HG02759 (cell line): ENCODE data around the gene DIAPH2.

Experiments
- ATAC-seq: cut with Tn5 transposase; IDR thresholded peaks from one replicate; pipeline ENCODE4 v1.9.1; 2021; ENCODE audit warnings: mild to moderate bottlenecking, moderate library complexity; ENCODE audit not compliant: unreplicated experiment

The DIAPH2 gene

DNA sequence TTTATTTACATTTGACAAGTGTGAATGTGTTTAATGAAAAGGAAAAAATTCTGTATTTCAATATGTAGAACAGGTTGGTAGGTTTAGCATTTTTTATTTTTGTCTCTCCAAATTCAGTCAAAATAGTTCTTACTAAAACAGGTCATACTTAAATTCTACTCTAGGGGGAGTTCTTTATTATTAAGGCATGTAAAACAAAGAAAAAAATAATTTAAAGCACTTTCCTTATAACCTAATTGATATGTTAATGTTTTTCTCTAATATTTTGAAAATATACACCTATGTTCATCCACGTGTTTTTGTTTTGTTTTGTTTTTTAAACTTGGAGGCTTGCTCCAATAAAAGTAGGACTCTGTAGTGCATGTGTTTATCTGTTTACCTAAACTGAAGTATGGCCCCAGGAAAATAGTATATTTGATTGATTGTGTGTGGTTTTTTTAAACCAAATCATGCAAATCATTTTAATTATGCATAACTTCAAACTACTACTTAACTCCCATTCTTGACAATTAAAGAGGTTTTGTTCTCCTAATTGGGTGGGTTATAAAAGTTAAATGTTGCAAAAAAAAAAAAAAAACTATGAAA is 761.7 kb downstream of the DIAPH2 start:
- ATAC-seq: no peak

DNA sequence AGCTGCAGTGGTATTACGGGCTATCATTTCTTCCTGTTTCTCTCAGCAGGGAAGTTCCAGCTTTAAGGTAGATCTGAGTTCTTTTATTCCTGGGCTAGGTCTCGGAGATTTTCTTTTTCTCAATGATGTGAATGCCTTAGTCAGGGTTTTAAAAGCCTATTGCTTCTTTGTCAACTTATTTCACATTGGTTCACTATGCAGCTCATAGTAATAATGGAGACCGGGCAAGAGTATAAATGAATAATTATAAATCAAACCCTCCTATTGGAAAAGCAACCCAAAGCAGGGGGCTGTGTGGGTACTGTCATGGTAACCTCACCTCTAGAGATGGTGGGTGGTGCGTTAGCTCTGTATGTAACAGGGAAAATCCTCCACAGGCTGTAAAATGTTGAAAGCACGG is 762.7 kb downstream of the DIAPH2 start:
- ATAC-seq: no peak

GRCh38 chrX:97452283-97452682 is 767.6 kb downstream of the DIAPH2 start:
- ATAC-seq: no peak

DNA sequence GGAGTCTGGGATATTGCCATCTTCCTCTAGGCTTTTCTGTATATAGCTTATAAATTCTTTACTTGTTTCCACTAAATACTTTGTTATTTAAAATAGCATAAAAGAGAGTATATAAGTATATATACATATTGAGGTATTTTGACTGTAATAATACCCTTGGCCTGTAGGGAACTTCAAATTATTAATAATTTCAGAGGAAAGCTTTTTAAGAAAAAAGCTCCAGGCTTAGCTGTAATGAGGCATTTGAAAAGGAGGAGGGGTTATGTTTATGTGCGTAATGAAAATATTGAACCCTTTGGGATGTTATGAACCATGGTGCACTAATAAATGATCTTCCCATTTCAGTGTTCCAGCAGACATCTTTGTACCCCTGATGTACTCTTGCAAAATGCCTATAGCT is 777.1 kb downstream of the DIAPH2 start:
- ATAC-seq: no peak

GRCh38 chrX:97471071-97471470 is 786.4 kb downstream of the DIAPH2 start:
- no peak for ATAC-seq

DNA sequence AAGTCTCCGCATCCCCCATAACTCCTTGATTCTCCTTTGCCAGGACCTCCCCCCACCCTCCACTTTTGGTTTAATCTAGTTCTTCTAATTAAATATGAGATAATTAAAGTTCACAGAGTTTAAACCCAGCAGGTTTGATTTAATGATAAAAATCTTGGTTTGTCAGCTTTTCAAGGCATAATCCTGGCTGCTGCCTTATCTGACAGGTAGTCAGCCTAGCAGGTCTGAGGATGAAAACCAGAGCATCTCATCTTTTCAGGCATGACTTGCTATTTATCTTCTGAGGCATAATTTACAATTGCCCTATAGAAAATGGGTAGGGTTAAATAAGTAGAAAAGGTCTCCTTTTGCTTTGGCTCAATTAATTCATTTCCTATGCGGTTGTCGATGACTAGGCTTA is 790.3 kb downstream of the DIAPH2 start:
- ATAC-seq: no peak

GRCh38 chrX:97479106-97479890 is 794.7 kb downstream of the DIAPH2 start:
- no peak for ATAC-seq

DNA sequence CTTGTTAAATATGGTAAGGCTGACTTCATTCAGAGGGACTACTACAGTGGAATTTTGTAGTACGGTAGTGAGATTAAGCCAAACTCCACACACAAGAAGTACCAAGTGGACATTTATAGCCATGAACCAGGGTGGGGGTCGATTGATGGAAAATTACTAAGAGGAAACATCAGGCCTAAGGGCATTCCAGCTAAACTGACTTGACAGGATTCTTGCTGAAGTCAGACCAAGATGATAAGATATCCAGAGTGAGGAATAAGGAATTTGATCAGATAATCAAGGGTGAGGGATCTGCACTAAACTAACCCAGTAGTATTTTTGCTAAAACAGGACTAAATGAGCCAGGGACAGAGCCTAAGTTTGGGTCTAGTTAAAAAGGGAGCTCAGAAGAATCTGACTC is 796.6 kb downstream of the DIAPH2 start:
- no peak for ATAC-seq

DNA sequence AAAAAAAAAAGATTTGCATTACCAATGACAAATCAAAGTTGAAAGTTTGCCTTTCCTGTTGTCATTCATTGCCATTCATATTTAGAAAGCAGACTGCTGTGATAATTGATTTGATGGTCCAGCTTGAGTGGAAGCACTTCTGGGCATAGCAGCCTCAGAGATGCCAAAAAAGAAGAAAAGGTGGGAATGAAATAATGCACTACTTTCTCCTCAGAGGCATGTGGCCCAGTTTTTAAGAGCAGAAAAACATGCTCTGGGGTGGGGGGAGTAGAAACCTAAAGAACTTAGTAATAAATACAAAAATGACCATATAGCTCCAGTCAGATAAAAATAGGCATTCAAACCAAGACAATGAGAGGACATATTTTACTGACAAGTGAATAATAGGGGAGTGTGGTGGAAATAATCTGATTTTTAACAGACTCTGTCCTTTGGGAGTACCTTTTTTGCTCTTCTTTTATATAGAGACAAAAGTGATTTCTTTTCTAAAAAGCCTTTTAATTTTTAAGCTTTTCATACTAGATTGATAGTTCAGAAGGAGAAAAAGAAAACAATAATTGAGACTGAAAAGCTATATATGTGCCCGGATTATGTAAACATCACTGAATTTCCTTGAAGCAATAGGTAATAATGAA is 798.1 kb downstream of the DIAPH2 start:
- ATAC-seq: no peak

DNA sequence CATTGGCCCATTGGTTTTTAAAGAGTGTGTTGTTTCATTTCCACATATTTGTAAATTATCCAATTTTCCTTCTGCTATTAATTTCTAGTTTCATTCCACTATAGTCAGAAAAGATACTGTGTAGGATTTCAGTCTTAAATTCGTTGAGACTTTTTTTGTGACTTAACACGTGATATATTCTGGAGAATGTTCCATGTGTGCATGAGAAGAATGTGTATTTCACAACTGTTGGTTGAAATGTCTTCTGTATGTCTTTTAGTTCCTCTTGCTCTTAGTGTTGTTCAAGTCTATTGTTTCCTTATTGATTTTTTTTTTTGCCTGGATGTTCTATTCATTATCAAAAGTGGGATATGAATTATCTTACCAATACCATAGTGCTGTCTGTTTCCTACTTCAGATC is 806.0 kb downstream of the DIAPH2 start:
- no peak for ATAC-seq

DNA sequence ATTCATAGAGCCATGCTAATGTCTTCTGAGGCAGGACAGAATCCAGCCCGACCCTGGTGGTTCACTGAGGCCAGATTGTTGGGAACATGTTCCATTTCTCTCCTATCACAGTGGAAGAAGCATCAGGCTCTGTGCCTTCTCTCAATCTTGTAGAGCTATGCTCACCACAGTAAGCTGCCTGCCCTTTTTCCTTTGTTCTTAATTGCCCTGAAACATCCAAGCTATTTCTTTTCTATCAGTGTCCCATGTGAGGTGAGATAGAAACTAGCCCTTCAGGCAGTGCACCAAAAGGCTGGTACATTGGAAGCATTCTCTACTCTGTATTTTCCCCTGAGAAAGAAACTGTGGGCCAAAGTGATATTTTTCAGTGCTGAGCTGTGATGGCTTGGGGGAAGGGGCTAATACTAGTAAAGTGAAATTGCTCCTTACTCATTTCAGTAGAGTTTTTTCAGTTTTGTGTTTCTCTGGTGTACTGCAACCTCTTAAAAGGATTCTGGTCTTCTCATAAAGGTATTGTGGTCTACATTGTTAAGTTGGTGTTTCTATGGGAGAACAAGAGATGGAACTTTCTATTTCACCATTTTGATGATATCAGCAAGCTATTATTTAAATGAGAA is 810.2 kb downstream of the DIAPH2 start:
- peak; percentile 91 for ATAC-seq

- no peak for ATAC-seq
Observed at GRCh38 chrX:97498093-97498492, 813.5 kb downstream of the DIAPH2 start.

DNA sequence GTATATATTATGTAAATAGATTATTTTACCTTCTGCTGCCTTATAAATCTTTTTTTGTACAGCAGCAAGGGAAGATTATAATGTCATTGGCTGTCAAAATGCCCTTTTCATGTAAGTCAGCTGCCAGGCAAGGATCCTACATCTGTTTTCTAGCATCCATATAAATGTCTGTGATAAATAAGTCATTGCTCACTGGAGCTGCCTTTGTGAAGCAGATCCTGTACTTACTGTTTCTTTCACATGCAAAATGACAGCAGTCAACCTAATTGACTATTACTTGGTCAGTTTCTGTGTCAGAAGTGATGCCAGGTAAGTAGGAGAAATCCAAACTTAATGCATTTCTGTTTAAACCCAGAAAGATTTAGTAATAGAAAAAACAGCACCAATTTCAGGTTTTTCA is 819.8 kb downstream of the DIAPH2 start:
- no peak for ATAC-seq

DNA sequence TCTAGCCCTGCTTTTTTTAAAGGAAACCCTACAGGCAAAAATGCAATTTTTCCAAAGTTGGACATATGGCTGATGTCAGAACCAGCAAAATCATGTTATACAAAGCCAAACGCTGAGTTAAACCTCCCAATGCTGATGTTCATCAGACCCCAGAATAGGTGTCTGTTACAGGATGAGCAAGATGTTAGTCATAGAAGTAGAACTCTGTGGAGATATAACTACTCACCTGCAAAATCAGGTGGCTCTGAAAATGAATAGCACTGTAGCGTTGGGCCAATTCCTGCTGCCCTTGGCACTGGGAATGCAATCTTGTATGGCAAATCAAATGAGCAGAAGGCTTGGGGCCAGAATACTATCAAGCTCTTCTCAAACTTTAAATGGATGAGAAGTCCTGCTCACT is 833.1 kb downstream of the DIAPH2 start:
- ATAC-seq: no peak

- ATAC-seq: no peak
Observed at GRCh38 chrX:97522307-97522706, 837.7 kb downstream of the DIAPH2 start.

- no peak for ATAC-seq
Observed at GRCh38 chrX:97524340-97524739, 839.7 kb downstream of the DIAPH2 start.

DNA sequence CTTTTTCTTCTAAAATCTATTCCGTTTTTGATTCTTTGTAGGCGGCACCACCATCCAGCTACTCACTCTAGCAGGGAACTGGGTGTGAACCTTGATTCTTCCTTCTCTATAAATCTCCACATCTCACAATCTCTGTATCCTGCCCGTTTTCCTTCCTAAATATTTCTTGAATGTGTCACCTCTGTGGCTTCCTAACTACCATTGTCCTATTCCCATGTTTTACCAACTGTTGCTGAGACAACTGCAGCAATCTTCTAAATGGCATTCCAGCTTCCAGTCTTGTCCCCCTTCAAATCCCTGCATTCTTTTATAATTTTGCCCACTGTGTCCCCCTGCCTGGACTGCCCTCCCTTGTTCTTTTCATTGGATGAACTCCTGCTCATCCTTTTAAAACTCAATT is 840.4 kb downstream of the DIAPH2 start:
- ATAC-seq: no peak

- no peak for ATAC-seq
Observed at GRCh38 chrX:97525981-97526380, 841.3 kb downstream of the DIAPH2 start.

DNA sequence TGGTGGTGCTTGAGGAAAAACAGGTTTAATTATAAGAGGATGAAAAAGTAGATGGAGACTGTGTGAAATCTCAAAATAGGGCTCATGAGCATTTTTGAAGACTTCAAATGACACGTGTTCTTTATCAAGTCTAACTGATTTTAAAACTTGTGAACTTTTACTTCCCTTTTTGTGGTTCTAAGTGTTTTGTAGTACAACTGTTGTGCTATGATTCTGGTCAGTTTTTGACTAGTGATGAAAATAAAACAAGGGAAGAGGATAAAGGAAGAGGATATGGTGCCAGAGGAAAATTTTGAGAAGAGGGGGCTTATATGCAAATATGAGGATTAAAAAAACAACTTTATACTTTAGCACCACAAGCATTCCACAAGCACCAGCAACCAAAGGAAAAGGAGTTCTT is 843.1 kb downstream of the DIAPH2 start:
- no peak for ATAC-seq

DNA sequence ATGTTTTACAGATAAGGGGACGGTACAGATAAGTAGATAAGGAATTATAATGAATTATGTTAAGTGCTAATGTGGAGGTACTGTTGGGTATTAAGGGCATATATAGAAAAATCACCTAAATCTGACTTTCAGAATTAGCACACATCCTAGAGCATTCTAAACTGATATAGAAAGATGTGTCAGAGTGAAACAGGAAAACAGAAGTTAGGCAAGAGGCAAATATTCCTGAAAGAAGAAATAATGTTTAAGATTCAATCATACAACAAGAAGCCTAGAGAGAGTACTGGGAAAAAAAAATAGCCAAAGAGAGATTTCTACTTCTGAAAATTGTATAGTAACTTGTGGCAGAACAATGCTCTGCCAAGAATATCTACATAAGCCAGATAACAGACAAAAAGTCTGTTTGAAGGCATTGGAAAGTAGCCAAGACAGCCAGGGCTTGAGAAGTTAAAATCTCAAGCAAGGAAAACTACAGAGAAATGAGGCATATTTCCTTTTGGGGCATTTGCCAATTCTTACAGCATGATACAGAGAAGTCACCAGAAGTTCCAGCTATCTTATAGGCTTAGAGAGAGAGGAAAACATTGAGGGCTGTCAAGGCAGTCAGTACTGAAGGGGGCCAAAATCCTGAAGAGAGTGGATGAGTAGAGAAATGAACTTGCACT is 845.0 kb downstream of the DIAPH2 start:
- ATAC-seq: no peak

GRCh38 chrX:97531825-97532224 is 847.2 kb downstream of the DIAPH2 start:
- ATAC-seq: no peak
